WTC11 (cell line): ENCODE data around the gene NEDD4. TPM values are rescaled to one million over a fixed set of nuclear protein-coding genes. Genes with fewer than 3 reads are reported as not detected.

Source experiments
- ATAC-seq: fragments of 200-7000 bp; cut with Tn5 transposase; 2 replicates; pipeline ENCODE4 v1.10.0; 2021; ENCODE audit warnings: mild to moderate bottlenecking, moderate library complexity
- CTCF ChIA-PET: fragments of 300-600 bp; sonication (Branson Sonifier 250); formaldehyde crosslinking; loops from one replicate; lab custom pipeline; 2021; ENCODE audit warnings: antibody characterized with exemption; lab: Charles Lee
- POLR2A ChIA-PET: fragments of 350-600 bp; sonication (Branson Sonifier 250); formaldehyde crosslinking; loops from one replicate; lab custom pipeline; 2021; ENCODE audit warnings: antibody characterized with exemption; lab: Charles Lee
- DNase-seq: peaks from one replicate; pipeline ENCODE4 v3.0.0; 2021; ENCODE audit warnings: low spot score
- H3K27ac Mint-ChIP-seq: 2 replicates; pipeline ENCODE4 v1.8.0; 2021; ENCODE audit warnings: mixed read lengths
- H3K27me3 Mint-ChIP-seq: 2 replicates; pipeline ENCODE4 v1.8.0; 2021; ENCODE audit warnings: low read depth, mild to moderate bottlenecking, moderate library complexity, mixed read lengths
- H3K36me3 Mint-ChIP-seq: 2 replicates; pipeline ENCODE4 v1.8.0; 2021; ENCODE audit warnings: mixed read lengths
- H3K4me1 Mint-ChIP-seq: 2 replicates; pipeline ENCODE4 v1.8.0; 2022; ENCODE audit warnings: mixed read lengths
- H3K4me3 Mint-ChIP-seq: 2 replicates; pipeline ENCODE4 v1.8.0; 2021; ENCODE audit warnings: mild to moderate bottlenecking, moderate library complexity, mixed read lengths
- H3K9me3 Mint-ChIP-seq: 2 replicates; pipeline ENCODE4 v1.8.0; 2021; ENCODE audit warnings: mixed read lengths
- CTCF ChIP-seq: fragments of 200-600 bp; IDR thresholded peaks from 2 replicates; pipeline ENCODE4 v1.8.0; 2022; ENCODE audit warnings: antibody characterized with exemption
- E2F5 ChIP-seq: sonication (generic); formaldehyde crosslinking; IDR thresholded peaks from 2 replicates; pipeline ENCODE4 v1.8.1; 2022; ENCODE audit warnings: mild to moderate bottlenecking, moderate library complexity, missing genetic modification reagents
- FOXJ3 ChIP-seq: sonication (generic); formaldehyde crosslinking; IDR thresholded peaks from 2 replicates; pipeline ENCODE4 v1.9.0; 2021; ENCODE audit warnings: missing genetic modification reagents, mild to moderate bottlenecking, borderline replicate concordance
- GRHL2 ChIP-seq: fragments of 250-450 bp; sonication (Bioruptor Pico); IDR thresholded peaks from 2 replicates; pipeline ENCODE4 v1.8.0; 2022; ENCODE audit warnings: mild to moderate bottlenecking, moderate library complexity; ENCODE audit not compliant: insufficient replicate concordance, severe bottlenecking
- GTF2I ChIP-seq: fragments of 250-450 bp; sonication (Bioruptor Pico); conservative IDR thresholded peaks from 2 replicates; pipeline ENCODE4 v1.4.0; 2021; ENCODE audit warnings: mild to moderate bottlenecking
- MXD4 ChIP-seq: fragments of 250-450 bp; sonication (Bioruptor Pico); IDR thresholded peaks from 2 replicates; pipeline ENCODE4 v1.8.0; 2021; ENCODE audit warnings: mild to moderate bottlenecking, moderate library complexity, borderline replicate concordance
- NFE2L1 ChIP-seq: sonication (generic); formaldehyde crosslinking; IDR thresholded peaks from 2 replicates; pipeline ENCODE4 v1.8.1; 2023; ENCODE audit warnings: missing genetic modification reagents
- NR3C1 ChIP-seq: sonication (generic); formaldehyde crosslinking; conservative IDR thresholded peaks from 2 replicates; pipeline ENCODE4 v1.8.1; 2023; ENCODE audit warnings: low read depth, mild to moderate bottlenecking, missing genetic modification reagents
- PRDM15 ChIP-seq: sonication (generic); formaldehyde crosslinking; IDR thresholded peaks from 2 replicates; pipeline ENCODE4 v1.8.0; 2022; ENCODE audit warnings: missing genetic modification reagents
- PRRX2 ChIP-seq: fragments of 250-450 bp; sonication (Bioruptor Pico); IDR thresholded peaks from 2 replicates; pipeline ENCODE4 v1.8.0; 2021; ENCODE audit warnings: mild to moderate bottlenecking
- RELA ChIP-seq: sonication (generic); formaldehyde crosslinking; IDR thresholded peaks from 2 replicates; pipeline ENCODE4 v1.8.1; 2022; ENCODE audit warnings: missing genetic modification reagents, mild to moderate bottlenecking, borderline replicate concordance
- SMAD3 ChIP-seq: sonication (generic); formaldehyde crosslinking; IDR thresholded peaks from 2 replicates; pipeline ENCODE4 v1.8.0; 2022; ENCODE audit warnings: missing genetic modification reagents, mild to moderate bottlenecking, borderline replicate concordance
- TP53 ChIP-seq: sonication (generic); formaldehyde crosslinking; IDR thresholded peaks from 2 replicates; pipeline ENCODE4 v1.8.1; 2023; ENCODE audit warnings: mild to moderate bottlenecking, missing genetic modification reagents
- ZBTB43 ChIP-seq: sonication (generic); formaldehyde crosslinking; IDR thresholded peaks from 2 replicates; pipeline ENCODE4 v1.8.1; 2023; ENCODE audit warnings: mild to moderate bottlenecking, missing genetic modification reagents
- ZNF396 ChIP-seq: fragments of 250-450 bp; sonication (Bioruptor Pico); IDR thresholded peaks from 2 replicates; pipeline ENCODE4 v1.8.0; 2021; ENCODE audit warnings: mild to moderate bottlenecking, moderate library complexity, borderline replicate concordance
- ZNF423 ChIP-seq: fragments of 250-450 bp; sonication (Bioruptor Pico); IDR thresholded peaks from 2 replicates; pipeline ENCODE4 v2.1.2; 2022; ENCODE audit warnings: mild to moderate bottlenecking, moderate library complexity
- ZNF425 ChIP-seq: fragments of 250-450 bp; sonication (Bioruptor Pico); conservative IDR thresholded peaks from 2 replicates; pipeline ENCODE4 v1.9.0; 2021; ENCODE audit warnings: mild to moderate bottlenecking
- total RNA-seq: library from RNA; stranded (reverse); gene quantifications from 3 replicates; pipeline ENCODE4 v1.2.3, GENCODE V29; 2021

NEDD4 gene
- total RNA-seq, 1 experiment from 2014 or later = 4.5 TPM

- TF ChIP-seq PRDM15 (no peak), TP53 (CRISPR knock-in tag) (no peak)
These were observed 193.2 kb downstream of the NEDD4 start (continued) for GRCh38 chr15:55800216-55800615.

GRCh38 chr15:55799291-55800212, 193.9 kb downstream of the NEDD4 start:
- Mint-ChIP-seq H3K27ac (peak overlapping the region; percentile 74; the same call in 1 of the 2 replicates), H3K4me3 (peak overlapping the region; percentile 16), H3K9me3 (peaks cover 6% of the 10 kb centered on the region)
- DNase-seq (peak; percentile 79), ATAC-seq (peak; percentile 85)
- no peak for TF ChIP-seq E2F5
- TF ChIP-seq CTCF = peak; percentile 51; the same call in 1 of the 2 replicates
- TF ChIP-seq, all 79 proteins: peak for 1
- Mint-ChIP-seq H3K27me3 (no peaks in the 10 kb centered on the region; the same call in 1 of the 2 replicates), H3K4me1 (peaks cover 18% of the 10 kb centered on the region), H3K36me3 (peaks cover 5% of the 10 kb centered on the region; the same call in 1 of the 2 replicates)
- POLR2A ChIA-PET = no interaction called here
- CTCF ChIA-PET = interaction anchor here (0.6 to 6.3 kb wide), 12 partner anchors 9 to 285 kb away, joined by 3 to 55 read pairs (median 4); no protein-coding TSS in a partner anchor

- peaks cover 18% of the 10 kb centered on the region for H3K9me3 Mint-ChIP-seq
- TF ChIP-seq MXD4 = no peak
- no peak for TF ChIP-seq PRRX2 (CRISPR knock-in tag)
- TF ChIP-seq ZNF396 = no peak
- no peak for TF ChIP-seq GRHL2
- TF ChIP-seq ZNF423 = no peak
- no peak for TF ChIP-seq ZBTB43
- TF ChIP-seq GTF2I (CRISPR knock-in tag) = no peak
- no peak for TF ChIP-seq SMAD3 (CRISPR knock-in tag)
- TF ChIP-seq RELA (CRISPR knock-in tag) = no peak
- TF ChIP-seq NFE2L1 (CRISPR knock-in tag) = no peak
- TF ChIP-seq NR3C1 = no peak
- no peak for TF ChIP-seq ZNF425 (CRISPR knock-in tag)
- TF ChIP-seq FOXJ3 = no peak
- TF ChIP-seq, all 79 proteins: peak for 0
- Mint-ChIP-seq H3K27ac (no peak overlapping the region), H3K27me3 (no peaks in the 10 kb centered on the region; the same call in 1 of the 2 replicates), H3K4me3 (no peak overlapping the region), H3K4me1 (peaks cover 22% of the 10 kb centered on the region), H3K36me3 (peaks cover 15% of the 10 kb centered on the region)
- DNase-seq = no peak
- CTCF ChIA-PET = interaction anchor here (0.6 to 2.8 kb wide), 4 partner anchors 22 to 955 kb away, joined by 3 to 7 read pairs (median 3); no protein-coding TSS in a partner anchor
- ATAC-seq = no peak
- POLR2A ChIA-PET = interaction anchor here (0.7 kb wide), 2 partner anchors 13 to 300 kb away, joined by 3 to 4 read pairs; no protein-coding TSS in a partner anchor
These were observed 197.0 kb downstream of the NEDD4 start for GRCh38 chr15:55796321-55796965.
